GM18870 (cell line): ENCODE results near the gene TDRD10.
"Not testable (repeated sequence)": the region's sequence is repeated elsewhere in the genome, so short reads cannot be mapped to it uniquely, and the experiment has no call there.

ENCODE experiments used
- ATAC-seq: cut with Tn5 transposase; IDR thresholded peaks from one replicate; pipeline ENCODE4 v1.9.1; 2021; ENCODE audit warnings: moderate library complexity; ENCODE audit not compliant: unreplicated experiment

Gene TDRD10

GRCh38 chr1:154514066-154514553, 12.1 kb downstream of the TDRD10 start:
- ATAC-seq = no peak

- no peak for ATAC-seq
Measured at GRCh38 chr1:154517661-154518060, 15.6 kb downstream of the TDRD10 start.

- no peak for ATAC-seq
Measured at GRCh38 chr1:154519591-154519991, 17.6 kb downstream of the TDRD10 start.

- no peak for ATAC-seq
Measured at GRCh38 chr1:154520333-154520732, 18.3 kb downstream of the TDRD10 start.

DNA sequence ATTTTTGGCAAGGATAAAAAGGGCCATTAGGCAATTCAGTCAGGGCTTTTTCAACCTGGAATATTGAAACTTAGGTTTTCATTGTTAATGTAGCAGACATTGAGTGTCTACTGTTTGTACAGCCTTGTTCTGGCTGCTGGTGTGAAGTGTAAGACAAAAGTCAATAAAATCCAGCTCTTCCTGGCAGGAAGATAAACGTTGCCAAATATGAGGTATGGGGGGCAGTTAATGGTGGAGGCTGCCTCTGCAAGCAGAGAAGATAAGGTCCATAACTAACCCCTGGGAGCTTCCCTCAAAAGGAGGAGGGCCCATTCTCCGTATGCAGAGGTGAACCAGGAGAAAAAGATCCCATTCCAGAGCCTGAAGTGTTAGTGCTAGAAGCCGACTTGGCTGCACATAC, 19.7 kb downstream of the TDRD10 start:
- no peak for ATAC-seq

GRCh38 chr1:154524881-154525280, 22.9 kb downstream of the TDRD10 start:
- no peak for ATAC-seq

GRCh38 chr1:154527192-154527591, 25.2 kb downstream of the TDRD10 start:
- no peak for ATAC-seq

GRCh38 chr1:154529308-154529707, 27.3 kb downstream of the TDRD10 start:
- no peak for ATAC-seq

DNA sequence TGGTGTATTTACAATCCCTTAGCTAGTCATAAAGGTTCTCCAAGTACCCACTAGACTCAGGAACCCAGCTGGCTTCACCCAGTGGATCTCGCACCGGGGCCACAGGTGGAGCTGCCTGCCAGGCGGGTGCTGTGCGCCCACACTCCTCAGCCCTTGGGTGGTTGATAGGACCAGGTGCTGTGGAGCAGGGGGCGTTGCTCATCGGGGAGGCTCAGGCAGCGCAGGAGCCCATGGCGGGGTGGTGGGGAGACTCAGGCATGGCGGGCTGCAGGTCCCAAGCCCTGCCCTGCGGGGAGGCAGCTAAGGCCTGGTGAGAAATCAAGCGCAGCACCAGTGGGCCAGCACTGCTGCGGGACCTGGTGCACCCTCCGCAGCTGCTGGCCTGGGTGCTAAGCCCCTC, 29.9 kb downstream of the TDRD10 start:
- ATAC-seq = not testable (repeated sequence)

DNA sequence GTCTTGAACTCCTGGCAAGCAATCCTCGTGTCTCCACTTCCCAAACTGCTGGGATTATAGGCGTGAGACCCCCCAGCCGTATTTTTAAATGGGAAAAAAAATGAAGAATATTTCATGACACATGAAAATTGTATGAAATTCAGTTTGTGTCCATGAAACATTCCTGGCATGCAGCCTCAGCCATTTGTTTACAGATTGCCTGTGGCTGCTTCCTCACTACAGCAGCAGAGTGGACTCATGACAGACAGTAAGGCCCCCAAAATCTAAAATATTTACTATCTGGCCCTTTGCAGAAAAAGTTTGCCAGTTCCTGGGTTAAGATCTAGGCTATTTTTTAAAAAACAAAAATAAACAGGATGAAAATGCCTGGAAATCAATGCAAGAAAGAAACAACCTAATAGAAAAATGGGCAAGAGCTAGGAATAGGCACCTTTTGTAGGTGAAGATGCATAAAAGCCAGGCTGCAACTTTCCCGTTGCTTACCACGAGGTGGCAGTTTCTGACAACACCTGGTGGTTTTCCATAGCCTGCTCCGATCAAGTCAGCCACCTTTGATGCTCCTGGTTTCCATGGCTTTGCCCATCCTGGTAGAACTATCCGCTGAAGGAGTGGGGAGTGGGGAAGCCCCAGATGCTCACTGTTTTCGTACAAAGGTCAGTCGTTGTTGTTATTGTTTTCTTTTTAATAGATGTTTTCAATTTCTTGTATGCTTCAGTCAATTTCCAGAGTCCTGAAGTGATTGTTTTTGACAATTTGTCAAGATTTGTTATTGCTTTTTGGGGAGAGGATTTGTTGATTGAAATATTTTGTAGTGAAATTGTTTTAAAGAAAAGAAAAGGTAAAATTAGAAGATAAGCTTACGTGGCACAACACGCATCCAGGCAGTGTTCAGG, 32.2 kb downstream of the TDRD10 start:
- ATAC-seq = no peak

GRCh38 chr1:154536570-154536969, 34.6 kb downstream of the TDRD10 start:
- no peak for ATAC-seq

GRCh38 chr1:154539486-154540483, 37.8 kb downstream of the TDRD10 start:
- no peak for ATAC-seq

DNA sequence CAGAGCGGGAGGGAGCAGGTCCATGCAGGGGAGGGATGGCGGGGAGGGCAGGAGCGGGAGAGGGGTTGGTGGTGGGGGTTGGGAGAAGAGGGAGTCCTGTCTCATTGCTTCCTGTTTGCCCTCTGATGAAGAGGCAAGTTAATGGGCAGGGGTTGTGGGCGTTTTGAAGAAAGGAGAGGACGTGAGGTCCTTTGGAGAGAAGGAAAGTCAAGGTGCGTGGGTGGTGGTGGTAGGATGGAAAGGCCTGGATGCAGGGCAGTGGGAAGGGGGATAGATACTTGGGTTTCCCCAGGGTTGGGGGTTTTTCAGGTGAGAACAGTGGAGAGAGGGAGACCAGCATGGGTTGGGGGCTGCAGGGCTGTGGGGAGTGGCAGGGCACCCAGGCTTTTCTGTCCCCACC, 39.2 kb downstream of the TDRD10 start:
- ATAC-seq = no peak

GRCh38 chr1:154546264-154547063, 44.4 kb downstream of the TDRD10 start:
- ATAC-seq = no peak

DNA sequence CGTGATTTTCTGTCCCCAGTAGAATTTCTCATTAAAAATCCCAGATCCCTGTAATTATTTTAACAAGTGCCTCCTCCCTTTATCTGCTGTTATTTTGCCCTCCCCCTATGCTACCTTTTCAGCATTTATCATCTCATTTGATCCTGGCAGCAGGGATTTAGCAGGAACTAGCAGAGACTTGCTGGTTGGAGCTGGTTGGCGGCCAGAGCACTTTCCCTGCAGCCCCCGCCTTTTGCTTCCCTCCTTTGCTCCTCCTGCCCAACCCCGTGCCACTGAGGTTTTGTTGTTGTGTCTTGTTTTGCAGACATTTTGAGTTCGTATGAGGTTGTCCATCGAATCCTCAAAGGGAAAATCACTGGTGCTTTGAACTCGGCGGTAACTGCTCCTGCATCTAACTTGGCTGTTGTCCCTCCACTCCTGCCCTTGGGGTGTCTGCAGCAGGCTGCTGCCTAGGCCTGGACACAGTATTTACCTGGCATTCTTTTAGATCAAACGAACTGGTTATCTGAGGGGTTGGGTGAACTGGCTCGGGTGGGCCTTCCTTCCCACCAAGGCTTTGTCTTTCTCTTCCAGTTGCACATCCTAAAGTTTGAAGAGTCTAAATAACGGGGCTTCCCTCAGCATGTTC, 45.2 kb downstream of the TDRD10 start:
- ATAC-seq = no peak

GRCh38 chr1:154548028-154548427, 46.0 kb downstream of the TDRD10 start:
- ATAC-seq = no peak

- ATAC-seq = no peak
Measured at GRCh38 chr1:154549202-154549770, 47.3 kb downstream of the TDRD10 start.

GRCh38 chr1:154550070-154550469, 48.1 kb downstream of the TDRD10 start:
- no peak for ATAC-seq

GRCh38 chr1:154550657-154551056, 48.6 kb downstream of the TDRD10 start:
- no peak for ATAC-seq

- ATAC-seq = no peak
Measured at GRCh38 chr1:154551474-154551873, 49.5 kb downstream of the TDRD10 start.
